Measurements from ENCODE around the gene TCFL5. TPM values are rescaled to one million over a fixed set of nuclear protein-coding genes. Genes with fewer than 3 reads are reported as not detected.

The TCFL5 gene
- total and polyA plus RNA-seq, 10 donors: 4.1 to 8.8 (median 6.3) TPM

GRCh38 chr20:62822788-62823651 lies 38.6 kb downstream of the TCFL5 start:
- WGBS, 5 donors: 74 to 81% (median 78%) methylated on average over 24 of the region's 24 CpGs
- no peak overlapping the region for H3K4me3 ChIP-seq
- no peaks in the 10 kb centered on the region for H3K9me3 ChIP-seq
- peaks cover 0 to 69% (median 23%) of the 10 kb centered on the region in 7 donors for H3K27me3 ChIP-seq (replicated peaks in 1 of 7)
- intact Hi-C loops (cut with DNase I; ENCODE audit: low total_unique reads): no loop called here
- TF ChIP-seq POLR2AphosphoS5 (IDR thresholded peaks at IDR 0.05): no peak
- TF ChIP-seq CTCF (IDR thresholded peaks at IDR 0.05 in 8 of 11, conservative IDR thresholded peaks at IDR 0.05 in 3 of 11): peak in 6 of 11 experiments; percentile 20 to 42 (median 32)
- H3K27ac ChIP-seq: no peak overlapping the region
- no peak for DNase-seq
- peaks cover 3 to 40% (median 27%) of the 10 kb centered on the region in 6 donors for H3K4me1 ChIP-seq
- H3K36me3 ChIP-seq: no peaks in the 10 kb centered on the region

GRCh38 chr20:62822239-62822787 lies 39.3 kb downstream of the TCFL5 start:
- H3K4me1 ChIP-seq: peaks cover 3 to 43% (median 33%) of the 10 kb centered on the region in 6 donors
- peaks cover 0 to 74% (median 30%) of the 10 kb centered on the region in 7 donors for H3K27me3 ChIP-seq (replicated peaks in 1 of 7)
- no peak overlapping the region for H3K27ac ChIP-seq
- no peak for DNase-seq
- H3K4me3 ChIP-seq: no peak overlapping the region
- 59 to 83% (median 65%) methylated on average over 3 to 7 of the region's 7 CpGs for WGBS, 5 donors
- intact Hi-C loops (cut with DNase I; ENCODE audit: low total_unique reads): no loop called here
- TF ChIP-seq CTCF (IDR thresholded peaks at IDR 0.05 in 8 of 11, conservative IDR thresholded peaks at IDR 0.05 in 3 of 11): no peak
- TF ChIP-seq POLR2A (IDR thresholded peaks at IDR 0.05): no peak
- no peak for TF ChIP-seq POLR2AphosphoS5 (IDR thresholded peaks at IDR 0.05)
- no peaks in the 10 kb centered on the region for H3K36me3 ChIP-seq
- no peaks in the 10 kb centered on the region for H3K9me3 ChIP-seq

GRCh38 chr20:62821726-62822210 lies 39.9 kb downstream of the TCFL5 start:
- Histone ChIP-seq H3K4me3 (no peak overlapping the region), H3K27ac (no peak overlapping the region), H3K9me3 (no peaks in the 10 kb centered on the region), H3K4me1 (peaks cover 3 to 48% (median 38%) of the 10 kb centered on the region in 6 donors), H3K27me3 (replicated peaks in 1 of 7) (peaks cover 0 to 74% (median 36%) of the 10 kb centered on the region in 7 donors), H3K36me3 (no peaks in the 10 kb centered on the region)
- DNase-seq: no peak
- 89 to 96% (median 92%) methylated on average over 7 to 12 of the region's 12 CpGs for WGBS, 5 donors
- intact Hi-C loops (cut with DNase I; ENCODE audit: low total_unique reads): no loop called here
- TF ChIP-seq POLR2A (IDR thresholded peaks at IDR 0.05): no peak
- no peak for TF ChIP-seq POLR2AphosphoS5 (IDR thresholded peaks at IDR 0.05)
- TF ChIP-seq CTCF (IDR thresholded peaks at IDR 0.05 in 8 of 11, conservative IDR thresholded peaks at IDR 0.05 in 3 of 11): no peak

All from spleen (tissue), 11 donors.